Measurements from ENCODE around the gene ZNF366.

The ZNF366 gene

GRCh38 chr5:72457491-72457890 is 49.7 kb downstream of the ZNF366 start:
- Mint-ChIP-seq H3K36me3 (ENCODE audit: low read depth) (no peaks in the 10 kb centered on the region), H3K27ac (no peak overlapping the region)

GRCh38 chr5:72456391-72457074 is 50.7 kb downstream of the ZNF366 start:
- Mint-ChIP-seq H3K36me3 (ENCODE audit: low read depth) (no peaks in the 10 kb centered on the region), H3K4me3 (no peak overlapping the region), H3K27ac (no peak overlapping the region), H3K27me3 (ENCODE audit: low read depth) (no peaks in the 10 kb centered on the region), H3K9me3 (no peaks in the 10 kb centered on the region), H3K4me1 (ENCODE audit: low read depth) (no peaks in the 10 kb centered on the region)

More at GRCh38 chr5:72457491-72457890, 49.7 kb downstream of the ZNF366 start:
- H3K4me1 Mint-ChIP-seq (ENCODE audit: low read depth), result no peaks in the 10 kb centered on the region
- H3K27me3 Mint-ChIP-seq (ENCODE audit: low read depth), result no peaks in the 10 kb centered on the region
- H3K4me3 Mint-ChIP-seq, result no peak overlapping the region
- H3K9me3 Mint-ChIP-seq, result no peaks in the 10 kb centered on the region

- no peaks in the 10 kb centered on the region for H3K9me3 Mint-ChIP-seq
- no peaks in the 10 kb centered on the region for H3K36me3 Mint-ChIP-seq (ENCODE audit: low read depth)
- no peaks in the 10 kb centered on the region for H3K4me1 Mint-ChIP-seq (ENCODE audit: low read depth)
- no peak overlapping the region for H3K27ac Mint-ChIP-seq
- no peak overlapping the region for H3K4me3 Mint-ChIP-seq
- peaks cover 3% of the 10 kb centered on the region for H3K27me3 Mint-ChIP-seq (ENCODE audit: low read depth)
Observed at GRCh38 chr5:72455476-72455875, 51.7 kb downstream of the ZNF366 start.

- no peak overlapping the region for H3K4me3 Mint-ChIP-seq
- H3K27ac Mint-ChIP-seq, result no peak overlapping the region
- H3K4me1 Mint-ChIP-seq (ENCODE audit: low read depth), result no peaks in the 10 kb centered on the region
Observed at GRCh38 chr5:72454996-72455395, 52.2 kb downstream of the ZNF366 start.

GRCh38 chr5:72453246-72453775 is 53.9 kb downstream of the ZNF366 start:
- Mint-ChIP-seq H3K36me3 (ENCODE audit: low read depth) (no peaks in the 10 kb centered on the region), H3K4me1 (ENCODE audit: low read depth) (no peaks in the 10 kb centered on the region), H3K27ac (no peak overlapping the region), H3K27me3 (ENCODE audit: low read depth) (peaks cover 3% of the 10 kb centered on the region), H3K4me3 (no peak overlapping the region), H3K9me3 (no peaks in the 10 kb centered on the region)

More at GRCh38 chr5:72454996-72455395, 52.2 kb downstream of the ZNF366 start:
- Mint-ChIP-seq H3K9me3 (no peaks in the 10 kb centered on the region), H3K27me3 (ENCODE audit: low read depth) (peaks cover 3% of the 10 kb centered on the region), H3K36me3 (ENCODE audit: low read depth) (no peaks in the 10 kb centered on the region)

GRCh38 chr5:72452515-72453245 is 54.5 kb downstream of the ZNF366 start:
- H3K27ac Mint-ChIP-seq, result no peak overlapping the region
- no peaks in the 10 kb centered on the region for H3K9me3 Mint-ChIP-seq
- H3K27me3 Mint-ChIP-seq (ENCODE audit: low read depth), result peaks cover 3% of the 10 kb centered on the region
- H3K4me3 Mint-ChIP-seq, result no peak overlapping the region
- no peaks in the 10 kb centered on the region for H3K36me3 Mint-ChIP-seq (ENCODE audit: low read depth)
- H3K4me1 Mint-ChIP-seq (ENCODE audit: low read depth), result no peaks in the 10 kb centered on the region

GRCh38 chr5:72451741-72452505 is 55.3 kb downstream of the ZNF366 start:
- Mint-ChIP-seq H3K27me3 (ENCODE audit: low read depth) (peaks cover 3% of the 10 kb centered on the region), H3K36me3 (ENCODE audit: low read depth) (no peaks in the 10 kb centered on the region), H3K9me3 (no peaks in the 10 kb centered on the region), H3K4me3 (no peak overlapping the region), H3K4me1 (ENCODE audit: low read depth) (no peaks in the 10 kb centered on the region), H3K27ac (no peak overlapping the region)

- H3K36me3 Mint-ChIP-seq (ENCODE audit: low read depth), result no peaks in the 10 kb centered on the region
- H3K9me3 Mint-ChIP-seq, result no peaks in the 10 kb centered on the region
- H3K4me1 Mint-ChIP-seq (ENCODE audit: low read depth), result no peaks in the 10 kb centered on the region
- H3K27me3 Mint-ChIP-seq (ENCODE audit: low read depth), result peaks cover 3% of the 10 kb centered on the region
- H3K4me3 Mint-ChIP-seq, result no peak overlapping the region
- H3K27ac Mint-ChIP-seq, result no peak overlapping the region
Observed at GRCh38 chr5:72448368-72448767, 58.8 kb downstream of the ZNF366 start.

- H3K9me3 Mint-ChIP-seq, result no peaks in the 10 kb centered on the region
- H3K4me3 Mint-ChIP-seq, result no peak overlapping the region
- H3K4me1 Mint-ChIP-seq (ENCODE audit: low read depth), result no peaks in the 10 kb centered on the region
- no peaks in the 10 kb centered on the region for H3K36me3 Mint-ChIP-seq (ENCODE audit: low read depth)
- H3K27ac Mint-ChIP-seq, result no peak overlapping the region
- peaks cover 3% of the 10 kb centered on the region for H3K27me3 Mint-ChIP-seq (ENCODE audit: low read depth)
Observed at GRCh38 chr5:72447751-72448150, 59.5 kb downstream of the ZNF366 start.

- H3K4me3 Mint-ChIP-seq, result no peak overlapping the region
- H3K9me3 Mint-ChIP-seq, result no peaks in the 10 kb centered on the region
- no peaks in the 10 kb centered on the region for H3K36me3 Mint-ChIP-seq (ENCODE audit: low read depth)
- no peak overlapping the region for H3K27ac Mint-ChIP-seq
- no peaks in the 10 kb centered on the region for H3K4me1 Mint-ChIP-seq (ENCODE audit: low read depth)
- peaks cover 3% of the 10 kb centered on the region for H3K27me3 Mint-ChIP-seq (ENCODE audit: low read depth)
Observed at GRCh38 chr5:72445969-72446368, 61.2 kb downstream of the ZNF366 start.

GRCh38 chr5:72443883-72444282 is 63.3 kb downstream of the ZNF366 start:
- Mint-ChIP-seq H3K27ac (no peak overlapping the region), H3K9me3 (no peaks in the 10 kb centered on the region), H3K27me3 (ENCODE audit: low read depth) (no peaks in the 10 kb centered on the region), H3K4me3 (no peak overlapping the region), H3K36me3 (ENCODE audit: low read depth) (no peaks in the 10 kb centered on the region), H3K4me1 (ENCODE audit: low read depth) (no peaks in the 10 kb centered on the region)

GRCh38 chr5:72441862-72442540 is 65.2 kb downstream of the ZNF366 start:
- no peaks in the 10 kb centered on the region for H3K27me3 Mint-ChIP-seq (ENCODE audit: low read depth)
- no peaks in the 10 kb centered on the region for H3K36me3 Mint-ChIP-seq (ENCODE audit: low read depth)
- no peaks in the 10 kb centered on the region for H3K9me3 Mint-ChIP-seq
- no peaks in the 10 kb centered on the region for H3K4me1 Mint-ChIP-seq (ENCODE audit: low read depth)
- no peak overlapping the region for H3K4me3 Mint-ChIP-seq
- no peak overlapping the region for H3K27ac Mint-ChIP-seq

GRCh38 chr5:72441094-72441723 is 66.0 kb downstream of the ZNF366 start:
- H3K9me3 Mint-ChIP-seq, result no peaks in the 10 kb centered on the region
- H3K4me1 Mint-ChIP-seq (ENCODE audit: low read depth), result no peaks in the 10 kb centered on the region
- H3K27ac Mint-ChIP-seq, result no peak overlapping the region
- H3K36me3 Mint-ChIP-seq (ENCODE audit: low read depth), result no peaks in the 10 kb centered on the region
- H3K4me3 Mint-ChIP-seq, result no peak overlapping the region
- no peaks in the 10 kb centered on the region for H3K27me3 Mint-ChIP-seq (ENCODE audit: low read depth)

- H3K4me3 Mint-ChIP-seq, result no peak overlapping the region
Observed at GRCh38 chr5:72440207-72440638, 67.0 kb downstream of the ZNF366 start.

More at GRCh38 chr5:72440207-72440638, 67.0 kb downstream of the ZNF366 start:
- Mint-ChIP-seq H3K36me3 (ENCODE audit: low read depth) (no peaks in the 10 kb centered on the region), H3K27me3 (ENCODE audit: low read depth) (peaks cover 6% of the 10 kb centered on the region), H3K4me1 (ENCODE audit: low read depth) (no peaks in the 10 kb centered on the region), H3K27ac (no peak overlapping the region), H3K9me3 (no peaks in the 10 kb centered on the region)

All from T-helper 1 cell treated with Interleukin-12 subunit alpha and Interleukin-12 subunit beta and Interleukin-4 antibody, amounts not matched to agents 30 μg/mL and 1 μg/mL, for 36 hours (primary cell).